Type B pancreatic cell (in vitro differentiated cells): ENCODE data around the gene SURF6. TPM values are rescaled to one million over a fixed set of nuclear protein-coding genes. Genes with fewer than 3 reads are reported as not detected.

Experiments
- DNase-seq: peaks from one replicate; pipeline ENCODE4 v3.0.0; 2021; ENCODE audit warnings: mixed read lengths; ENCODE audit not compliant: unreplicated experiment; ENCODE audit errors: extremely low spot score
- H3K27ac Mint-ChIP-seq: 2 replicates; pipeline ENCODE4 v1.8.0; 2021; ENCODE audit warnings: mild to moderate bottlenecking, mixed read lengths
- H3K27me3 Mint-ChIP-seq: 2 replicates; pipeline ENCODE4 v1.8.0; 2021; ENCODE audit warnings: mixed read lengths
- H3K36me3 Mint-ChIP-seq: 2 replicates; pipeline ENCODE4 v1.8.0; 2021; ENCODE audit warnings: mixed read lengths
- H3K4me1 Mint-ChIP-seq: one replicate; pipeline ENCODE4 v1.8.0; 2021; ENCODE audit warnings: mixed read lengths; ENCODE audit not compliant: unreplicated experiment
- H3K4me3 Mint-ChIP-seq: 2 replicates; pipeline ENCODE4 v1.8.0; 2021; ENCODE audit warnings: mild to moderate bottlenecking, mixed read lengths
- H3K9me3 Mint-ChIP-seq: 2 replicates; pipeline ENCODE4 v1.8.0; 2021; ENCODE audit warnings: mixed read lengths
- total RNA-seq: library from RNA; stranded (reverse); gene quantifications from 2 replicates; pipeline ENCODE4 v1.2.1, GENCODE V29; 2021; ENCODE audit warnings: low replicate concordance
- TF ChIP-seq, protein P1 (sequence below): fragments of 200-600 bp; sonication (generic); conservative IDR thresholded peaks from 2 replicates; pipeline ENCODE4 v1.5.0; 2021; ENCODE audit warnings: antibody characterized with exemption, mild to moderate bottlenecking

SURF6 gene
- total RNA-seq, 1 donor from 2014 or later = 24.9 TPM

DNA sequence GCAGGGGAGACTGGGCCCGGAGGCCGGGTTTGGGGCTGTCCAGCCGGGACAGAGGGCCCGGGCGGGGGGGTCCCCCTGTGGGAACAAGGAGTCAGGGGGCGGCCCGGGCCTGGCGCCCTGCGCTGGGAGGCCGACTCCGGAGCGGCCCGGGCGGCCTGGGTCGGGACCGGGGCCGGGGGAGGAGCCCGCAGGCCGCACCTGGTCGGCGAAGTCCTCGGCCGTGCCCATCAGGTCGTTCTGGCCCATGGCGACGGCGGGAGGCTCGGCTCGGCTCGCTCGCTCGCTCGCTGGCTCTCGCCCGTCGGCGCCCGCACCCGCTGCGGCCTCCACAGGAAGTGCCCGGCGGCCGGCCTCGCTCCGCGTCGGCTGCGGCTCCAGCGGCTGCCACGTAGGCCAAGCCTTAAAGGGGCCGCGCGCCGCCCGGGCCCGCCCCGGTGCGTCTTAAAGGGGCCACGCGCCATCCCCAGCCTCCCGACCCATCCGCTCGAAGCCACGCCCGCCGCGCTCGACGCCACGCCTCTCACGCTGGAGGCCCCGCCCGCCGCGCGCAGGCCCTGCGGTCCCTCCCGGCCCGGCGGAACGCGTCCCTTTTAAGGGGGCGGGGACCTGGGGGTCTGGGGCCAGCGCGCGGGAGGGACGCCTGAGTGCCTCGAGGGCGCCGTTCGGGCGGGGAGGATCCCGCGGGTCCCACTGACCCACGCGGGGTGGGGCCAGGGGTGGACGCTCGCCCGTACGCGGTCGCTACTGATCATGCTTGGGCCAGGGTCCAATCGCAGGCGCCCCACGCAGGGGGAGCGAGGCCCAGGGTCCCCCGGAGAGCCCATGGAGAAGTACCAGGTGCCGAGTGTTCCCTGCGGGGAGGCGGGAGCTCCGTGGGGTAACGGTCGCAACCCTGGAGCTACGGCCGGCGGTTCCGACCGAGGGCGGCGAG is 40.0 kb upstream of the SURF6 start, which contains the start of the genes STKLD1 and SURF4:
Gene STKLD1 (plus strand): TSS at position 643 of the 931 bp plus-strand sequence. CDS start 108 bp downstream, at position 751.
Gene SURF4 (minus strand): TSS at position 337 of the 931 bp plus-strand sequence. CDS start 91 bp downstream, at position 246.
- Mint-ChIP-seq H3K4me3 (peak within 1 kb of the TSS; percentile 99), H3K27ac (peak within 1 kb of the TSS; percentile 99), H3K36me3 (peaks cover 11% of the 10 kb centered on the region), H3K4me1 (peaks cover 24% of the 10 kb centered on the region), H3K9me3 (no peaks in the 10 kb centered on the region), H3K27me3 (no peaks in the 10 kb centered on the region)
- TF ChIP-seq, protein P1, sequence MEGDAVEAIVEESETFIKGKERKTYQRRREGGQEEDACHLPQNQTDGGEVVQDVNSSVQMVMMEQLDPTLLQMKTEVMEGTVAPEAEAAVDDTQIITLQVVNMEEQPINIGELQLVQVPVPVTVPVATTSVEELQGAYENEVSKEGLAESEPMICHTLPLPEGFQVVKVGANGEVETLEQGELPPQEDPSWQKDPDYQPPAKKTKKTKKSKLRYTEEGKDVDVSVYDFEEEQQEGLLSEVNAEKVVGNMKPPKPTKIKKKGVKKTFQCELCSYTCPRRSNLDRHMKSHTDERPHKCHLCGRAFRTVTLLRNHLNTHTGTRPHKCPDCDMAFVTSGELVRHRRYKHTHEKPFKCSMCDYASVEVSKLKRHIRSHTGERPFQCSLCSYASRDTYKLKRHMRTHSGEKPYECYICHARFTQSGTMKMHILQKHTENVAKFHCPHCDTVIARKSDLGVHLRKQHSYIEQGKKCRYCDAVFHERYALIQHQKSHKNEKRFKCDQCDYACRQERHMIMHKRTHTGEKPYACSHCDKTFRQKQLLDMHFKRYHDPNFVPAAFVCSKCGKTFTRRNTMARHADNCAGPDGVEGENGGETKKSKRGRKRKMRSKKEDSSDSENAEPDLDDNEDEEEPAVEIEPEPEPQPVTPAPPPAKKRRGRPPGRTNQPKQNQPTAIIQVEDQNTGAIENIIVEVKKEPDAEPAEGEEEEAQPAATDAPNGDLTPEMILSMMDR = peak; percentile 40
- peak; percentile 97 for DNase-seq

GRCh38 chr9:133375116-133375723 is 39.2 kb upstream of the SURF6 start:
- no peaks in the 10 kb centered on the region for H3K27me3 Mint-ChIP-seq
- peak overlapping the region; percentile 99 for H3K27ac Mint-ChIP-seq
- peaks cover 31% of the 10 kb centered on the region for H3K4me1 Mint-ChIP-seq
- TF ChIP-seq, protein P1 = no peak
- peak overlapping the region; percentile 99 for H3K4me3 Mint-ChIP-seq
- H3K9me3 Mint-ChIP-seq = no peaks in the 10 kb centered on the region
- DNase-seq = no peak
- peaks cover 14% of the 10 kb centered on the region for H3K36me3 Mint-ChIP-seq

- H3K27me3 Mint-ChIP-seq = no peaks in the 10 kb centered on the region
- TF ChIP-seq, protein P1 = no peak
- H3K9me3 Mint-ChIP-seq = no peaks in the 10 kb centered on the region
- peak overlapping the region; percentile 99 for H3K4me3 Mint-ChIP-seq
- H3K36me3 Mint-ChIP-seq = peaks cover 15% of the 10 kb centered on the region
- H3K4me1 Mint-ChIP-seq = peaks cover 37% of the 10 kb centered on the region
- DNase-seq = no peak
- peak overlapping the region; percentile 99 for H3K27ac Mint-ChIP-seq
Observed at GRCh38 chr9:133374612-133375115, 38.7 kb upstream of the SURF6 start.

- Mint-ChIP-seq H3K9me3 (no peaks in the 10 kb centered on the region), H3K4me1 (peaks cover 52% of the 10 kb centered on the region), H3K27ac (peak overlapping the region; percentile 33), H3K27me3 (no peaks in the 10 kb centered on the region), H3K36me3 (peaks cover 15% of the 10 kb centered on the region), H3K4me3 (peak overlapping the region; percentile 66)
- DNase-seq = no peak
- TF ChIP-seq, protein P1 = no peak
Observed at GRCh38 chr9:133372144-133372543, 36.2 kb upstream of the SURF6 start.

- peak overlapping the region; percentile 69 for H3K4me3 Mint-ChIP-seq
- H3K9me3 Mint-ChIP-seq = no peaks in the 10 kb centered on the region
- H3K4me1 Mint-ChIP-seq = peaks cover 52% of the 10 kb centered on the region
- no peak for DNase-seq
- no peaks in the 10 kb centered on the region for H3K27me3 Mint-ChIP-seq
- peak overlapping the region; percentile 84 for H3K27ac Mint-ChIP-seq
- H3K36me3 Mint-ChIP-seq = peaks cover 15% of the 10 kb centered on the region
- TF ChIP-seq, protein P1 = no peak
Observed at GRCh38 chr9:133371261-133371711, 35.3 kb upstream of the SURF6 start.
